T-cell (primary cell): ENCODE data around the gene C20orf204. TPM values are rescaled to one million over a fixed set of nuclear protein-coding genes. Genes with fewer than 3 reads are reported as not detected.

Source experiments
- ATAC-seq, 4 experiments: fragments of 200-7000 bp in 3 of 4; fragments of 150-1000 bp in 1 of 4; cut with Tn5 transposase; replicated peaks in 1 of 4; 1 replicate in 3 of 4; 2 replicates in 1 of 4; pipeline ENCODE4 v1.10.0; 2021; ENCODE audit warnings: moderate library complexity in 3 of 4, mild to moderate bottlenecking in 2 of 4, moderate number of reproducible peaks in 1 of 4
- CTCF ChIA-PET, 2 donors: fragments of 300-600 bp; sonication (Branson Sonifier 250); formaldehyde crosslinking; loops; one replicate each; lab custom pipeline; 2022; ENCODE audit warnings: antibody characterized with exemption in 2 of 2; lab: Charles Lee
- POLR2A ChIA-PET, 2 donors: fragments of 300-600 bp; sonication (Branson Sonifier 250); formaldehyde crosslinking; loops; one replicate each; lab custom pipeline; 2022; ENCODE audit warnings: antibody characterized with exemption in 2 of 2; lab: Charles Lee
- DNase-seq, 35 experiments: peaks; one replicate each; pipeline versions ENCODE4 v3.0.0 to v3.0.0-alpha.2; 2013 to 2023
- H3K27ac ChIP-seq: one replicate; pipeline ENCODE4 v1.5.1; 2013; ENCODE audit warnings: low read length
- H3K27me3 ChIP-seq, 2 experiments: replicated peaks in 1 of 2; 1 replicate in 1 of 2; 2 replicates in 1 of 2; pipeline versions ENCODE4 v1.6.1 to v1.7.0; 2013; ENCODE audit warnings: low read length in 1 of 2, mixed read lengths in 1 of 2; ENCODE audit not compliant: control insufficient read depth in 2 of 2, insufficient read depth in 2 of 2; ENCODE audit errors: extremely low read depth in 1 of 2
- H3K36me3 ChIP-seq, 2 donors: 1 replicate in 1 of 2; 2 replicates in 1 of 2; pipeline versions ENCODE4 v1.6.1 to v1.7.0; 2013; ENCODE audit warnings: low read length in 1 of 2; ENCODE audit not compliant: control insufficient read depth in 2 of 2, insufficient read depth in 1 of 2; ENCODE audit errors: extremely low read depth in 1 of 2
- H3K4me1 ChIP-seq, 2 experiments: 1 replicate in 1 of 2; 2 replicates in 1 of 2; pipeline versions ENCODE4 v1.6.1 to v1.7.0; 2013; ENCODE audit warnings: low read length in 2 of 2, mixed read lengths in 1 of 2; ENCODE audit not compliant: insufficient read depth in 2 of 2, control insufficient read depth in 1 of 2; ENCODE audit errors: extremely low read depth in 1 of 2
- H3K4me3 ChIP-seq, 2 donors: 1 replicate in 1 of 2; 2 replicates in 1 of 2; pipeline versions ENCODE4 v1.5.1 to v1.7.0; 2013; ENCODE audit warnings: mild to moderate bottlenecking in 2 of 2, low read length in 1 of 2, moderate library complexity in 1 of 2; ENCODE audit not compliant: control insufficient read depth in 1 of 2; ENCODE audit errors: extremely low read depth in 1 of 2
- H3K9me3 ChIP-seq: 2 replicates; pipeline ENCODE4 v1.7.0; 2013
- H3K27ac Mint-ChIP-seq, 2 donors: one replicate each; pipeline ENCODE4 v1.8.0; 2020 to 2021; ENCODE audit warnings: mild to moderate bottlenecking in 2 of 2, mixed read lengths in 2 of 2
- H3K27me3 Mint-ChIP-seq, 2 donors: one replicate each; pipeline ENCODE4 v1.8.0; 2021 to 2022; ENCODE audit warnings: mixed read lengths in 2 of 2
- H3K36me3 Mint-ChIP-seq: one replicate; pipeline ENCODE4 v1.8.0; 2021; ENCODE audit warnings: mixed read lengths
- H3K4me1 Mint-ChIP-seq, 3 donors: one replicate each; pipeline ENCODE4 v1.8.0; 2020 to 2022; ENCODE audit warnings: mixed read lengths in 3 of 3, mild to moderate bottlenecking in 1 of 3
- H3K4me3 Mint-ChIP-seq, 3 donors: one replicate each; pipeline ENCODE4 v1.8.0; 2020 to 2022; ENCODE audit warnings: mild to moderate bottlenecking in 3 of 3, mixed read lengths in 3 of 3, moderate library complexity in 3 of 3
- H3K9me3 Mint-ChIP-seq, 3 donors: one replicate each; pipeline ENCODE4 v1.8.0; 2020 to 2022; ENCODE audit warnings: mixed read lengths in 3 of 3
- WGBS: methylation state at CpG from one replicate; pipeline ENCODE4 v1.1.5; 2013; ENCODE audit warnings: missing lambda C conversion rate; ENCODE audit not compliant: insufficient coverage; 5-methylcytosine and 5-hydroxymethylcytosine counted together
- total RNA-seq, 35 experiments: library from RNA in 6 of 35; stranded (reverse) in 6 of 35; fragments of 120-200 nt in 1 of 35; gene quantifications; one replicate each; pipeline versions ENCODE4 v1.2.1 to v1.2.4 and lab custom pipeline; 2013 to 2026

Gene C20orf204
- total RNA-seq, 5 donors from 2014 or later (not counting 1 experiment from before 2014, with no cell fraction given) = 4.5 to 20.8 (median 9.5) TPM

- Mint-ChIP-seq H3K36me3 (peaks cover 62% of the 10 kb centered on the region), H3K4me3 (no peak overlapping the region), H3K27ac (no peak overlapping the region), H3K4me1 (peaks cover 0 to 17% (median 13%) of the 10 kb centered on the region in 3 donors), H3K27me3 (no peaks in the 10 kb centered on the region), H3K9me3 (no peaks in the 10 kb centered on the region)
- Histone ChIP-seq H3K27me3 (no peaks in the 10 kb centered on the region), H3K4me1 (no peaks in the 10 kb centered on the region), H3K36me3 (peaks cover 57 to 92% of the 10 kb centered on the region in 2 donors), H3K27ac (no peak overlapping the region), H3K9me3 (no peaks in the 10 kb centered on the region), H3K4me3 (no peak overlapping the region)
- ATAC-seq (no peak), DNase-seq (no peak)
- 98% methylated on average over 23 of the region's 29 CpGs for WGBS
- POLR2A ChIA-PET = no interaction called here
- CTCF ChIA-PET = no interaction called here
Measured at GRCh38 chr20:64025826-64026412, 10.1 kb upstream of the C20orf204 start.

GRCh38 chr20:64027981-64028685, 7.8 kb upstream of the C20orf204 start:
- H3K27me3 Mint-ChIP-seq = no peaks in the 10 kb centered on the region
- Histone ChIP-seq H3K4me3 (no peak overlapping the region), H3K4me1 (no peaks in the 10 kb centered on the region), H3K9me3 (no peaks in the 10 kb centered on the region), H3K27ac (no peak overlapping the region), H3K36me3 (peaks cover 65 to 95% of the 10 kb centered on the region in 2 donors), H3K27me3 (no peaks in the 10 kb centered on the region)
- ATAC-seq (no peak), DNase-seq (no peak)
- no peak overlapping the region for H3K4me3 Mint-ChIP-seq
- ChIA-PET POLR2A (interaction anchor here in 1 of 2 donors (0.5 kb wide), 1 partner anchor 1299 kb away, joined by 8 read pairs; no protein-coding TSS in a partner anchor), CTCF (no interaction called here)
- peaks cover 0 to 9% (median 0%) of the 10 kb centered on the region in 3 donors for H3K4me1 Mint-ChIP-seq
- WGBS = 96% methylated on average over 22 of the region's 24 CpGs
- H3K9me3 Mint-ChIP-seq = no peaks in the 10 kb centered on the region
- H3K36me3 Mint-ChIP-seq = peaks cover 56% of the 10 kb centered on the region
- no peak overlapping the region for H3K27ac Mint-ChIP-seq

- Mint-ChIP-seq H3K4me1 (peaks cover 8 to 16% (median 13%) of the 10 kb centered on the region in 3 donors), H3K36me3 (peaks cover 49% of the 10 kb centered on the region), H3K9me3 (no peaks in the 10 kb centered on the region), H3K4me3 (no peak overlapping the region), H3K27me3 (no peaks in the 10 kb centered on the region), H3K27ac (no peak overlapping the region)
- Histone ChIP-seq H3K27ac (no peak overlapping the region), H3K4me1 (peaks cover 0 to 10% of the 10 kb centered on the region in 2 experiments), H3K4me3 (no peak overlapping the region), H3K36me3 (peaks cover 60 to 84% of the 10 kb centered on the region in 2 donors), H3K9me3 (no peaks in the 10 kb centered on the region), H3K27me3 (no peaks in the 10 kb centered on the region)
- ATAC-seq (no peak), DNase-seq (no peak)
- WGBS = 97% methylated on average over 36 of the region's 38 CpGs
- POLR2A ChIA-PET = no interaction called here
- CTCF ChIA-PET = no interaction called here
Measured at GRCh38 chr20:64029293-64030117, 6.5 kb upstream of the C20orf204 start.

- ChIA-PET CTCF (interaction anchor here in 1 of 2 donors (0.6 kb wide), 1 partner anchor 19 kb away, joined by 3 read pairs; no protein-coding TSS in a partner anchor), POLR2A (no interaction called here)
- no peak for DNase-seq
- WGBS = 98% methylated on average over 19 of the region's 20 CpGs
- Mint-ChIP-seq H3K27me3 (no peaks in the 10 kb centered on the region), H3K4me1 (peaks cover 17 to 24% (median 23%) of the 10 kb centered on the region in 3 donors), H3K36me3 (peaks cover 47% of the 10 kb centered on the region), H3K9me3 (no peaks in the 10 kb centered on the region), H3K27ac (peak overlapping the region in 1 of 2 donors; percentile 46), H3K4me3 (no peak overlapping the region)
- Histone ChIP-seq H3K4me1 (peaks cover 0 to 20% of the 10 kb centered on the region in 2 experiments), H3K4me3 (no peak overlapping the region), H3K36me3 (peaks cover 62 to 73% of the 10 kb centered on the region in 2 donors), H3K9me3 (no peaks in the 10 kb centered on the region), H3K27ac (no peak overlapping the region), H3K27me3 (no peaks in the 10 kb centered on the region)
- no peak for ATAC-seq
Measured at GRCh38 chr20:64030371-64031134, 5.4 kb upstream of the C20orf204 start.

GRCh38 chr20:64031822-64032314, 4.1 kb upstream of the C20orf204 start:
- Histone ChIP-seq H3K9me3 (no peaks in the 10 kb centered on the region), H3K36me3 (peaks cover 52 to 61% of the 10 kb centered on the region in 2 donors), H3K4me1 (peaks cover 0 to 33% of the 10 kb centered on the region in 2 experiments), H3K27me3 (no peaks in the 10 kb centered on the region), H3K4me3 (no peak overlapping the region), H3K27ac (no peak overlapping the region)
- DNase-seq = no peak
- ChIA-PET POLR2A (no interaction called here), CTCF (interaction anchor here in 1 of 2 donors (0.6 kb wide), 1 partner anchor 43 kb away, joined by 3 read pairs; no protein-coding TSS in a partner anchor)
- WGBS = 94% methylated on average over 14 of the region's 19 CpGs
- Mint-ChIP-seq H3K27ac (no peak overlapping the region), H3K36me3 (peaks cover 40% of the 10 kb centered on the region), H3K4me3 (no peak overlapping the region), H3K4me1 (peaks cover 24 to 37% (median 27%) of the 10 kb centered on the region in 3 donors), H3K27me3 (no peaks in the 10 kb centered on the region), H3K9me3 (no peaks in the 10 kb centered on the region)
- no peak for ATAC-seq
